HG02759 (cell line): ENCODE data around the gene SLC4A7.
"Not testable (repeated sequence)": the region's sequence is repeated elsewhere in the genome, so short reads cannot be mapped to it uniquely, and the experiment has no call there.

Source experiments
- ATAC-seq: cut with Tn5 transposase; IDR thresholded peaks from one replicate; pipeline ENCODE4 v1.9.1; 2021; ENCODE audit warnings: mild to moderate bottlenecking, moderate library complexity; ENCODE audit not compliant: unreplicated experiment

The SLC4A7 gene

DNA sequence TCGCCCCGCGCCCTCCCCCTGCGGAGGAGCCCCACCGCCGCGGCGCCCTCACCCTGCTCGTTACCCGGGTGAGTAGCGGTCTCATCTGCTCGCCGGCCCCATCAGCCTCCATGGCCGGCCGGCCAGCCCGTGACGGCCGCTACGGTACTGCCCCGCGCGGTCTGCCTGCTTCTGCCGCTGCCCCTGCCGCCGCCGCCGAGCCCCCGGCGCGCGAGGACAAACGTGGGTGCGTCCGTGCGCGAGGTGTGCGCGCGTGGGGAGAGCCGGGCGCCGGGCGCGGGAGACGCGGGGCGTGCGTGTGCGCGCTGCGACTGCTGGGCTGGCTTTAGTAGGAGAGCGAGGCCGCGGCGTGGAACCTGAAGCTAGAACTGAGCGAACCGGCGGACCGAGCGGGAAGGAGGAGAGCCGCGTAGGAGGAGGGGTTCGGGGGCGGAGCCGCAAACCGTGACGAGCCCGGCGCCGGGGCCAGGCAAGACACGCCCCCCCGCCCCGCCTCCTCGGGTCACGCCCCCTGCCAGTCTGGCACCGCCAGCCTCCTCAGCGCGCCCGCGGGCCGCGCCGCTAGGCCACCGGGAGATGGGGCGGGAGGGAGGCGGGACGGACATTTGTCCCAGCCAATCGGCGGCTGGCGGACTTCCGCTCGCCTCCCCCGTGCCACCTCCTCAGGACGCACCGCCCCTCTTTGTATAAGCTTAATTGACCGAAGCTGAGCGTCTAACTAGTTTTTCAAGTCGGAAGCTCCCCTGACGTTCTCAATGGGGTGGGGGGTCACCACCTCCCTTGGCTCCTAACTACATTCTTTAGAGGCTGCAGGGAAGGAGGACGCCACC is at the start of gene SLC4A7:
Gene SLC4A7 (minus strand): TSS at position 370 of the 830 bp plus-strand sequence. CDS start 258 bp downstream, at position 112.
- peak; percentile 94 for ATAC-seq

DNA sequence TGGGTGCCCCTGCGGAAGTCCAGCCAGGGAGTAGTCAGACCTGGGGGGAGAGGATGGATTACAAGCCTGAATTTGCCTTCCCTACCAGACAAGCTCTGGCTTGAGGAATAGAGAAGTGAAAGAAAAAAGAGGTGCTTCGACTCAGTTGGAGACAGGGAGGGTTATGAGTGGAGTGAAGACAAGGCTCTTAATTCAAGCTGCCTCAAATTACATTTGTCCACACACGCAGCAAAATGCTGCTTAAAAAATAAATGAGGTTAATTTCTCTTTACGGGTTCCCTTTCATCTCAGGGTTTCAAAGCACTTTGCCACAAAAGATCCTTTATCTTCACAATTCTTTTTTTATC is 49.0 kb upstream of the SLC4A7 start:
- ATAC-seq: no peak

DNA sequence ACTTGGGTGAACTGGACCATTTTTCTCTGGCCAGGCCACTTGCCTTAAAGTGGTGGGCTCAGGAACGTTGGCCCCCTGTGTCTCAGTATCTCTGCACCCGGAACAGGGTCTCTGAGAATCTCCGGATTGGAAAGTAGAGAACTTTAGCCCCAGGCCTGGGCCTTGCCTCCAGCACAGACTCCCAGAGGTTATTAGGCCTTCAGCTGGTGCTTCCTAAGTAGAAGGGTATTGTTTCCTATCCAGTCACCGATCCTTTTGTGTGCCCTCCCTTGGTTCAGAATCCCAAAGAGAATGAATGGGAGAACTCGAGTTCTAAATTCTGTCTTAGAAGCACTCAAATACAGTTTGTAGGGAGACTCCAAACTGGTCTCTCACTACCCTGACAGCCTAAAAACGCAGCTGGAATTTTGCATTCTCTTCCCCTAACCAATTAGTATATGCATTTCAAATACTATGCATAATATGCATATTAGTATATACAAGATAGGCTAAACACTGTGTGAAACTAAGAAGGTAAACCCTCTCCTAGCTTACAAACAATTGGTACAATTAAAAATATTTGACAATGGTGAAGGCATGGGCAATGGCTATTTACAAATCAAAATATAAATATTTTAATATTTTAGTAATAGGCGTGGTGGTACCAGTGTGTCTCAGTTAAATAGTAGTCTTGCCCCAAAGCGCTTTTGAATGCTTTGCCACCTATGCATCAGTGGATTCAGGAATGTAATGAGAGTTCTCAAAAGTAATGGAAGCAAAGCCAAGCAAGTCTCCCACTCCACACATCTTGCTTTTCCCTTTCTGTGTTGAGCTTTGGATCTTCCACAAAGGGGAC is 48.5 kb upstream of the SLC4A7 start:
- no peak for ATAC-seq

DNA sequence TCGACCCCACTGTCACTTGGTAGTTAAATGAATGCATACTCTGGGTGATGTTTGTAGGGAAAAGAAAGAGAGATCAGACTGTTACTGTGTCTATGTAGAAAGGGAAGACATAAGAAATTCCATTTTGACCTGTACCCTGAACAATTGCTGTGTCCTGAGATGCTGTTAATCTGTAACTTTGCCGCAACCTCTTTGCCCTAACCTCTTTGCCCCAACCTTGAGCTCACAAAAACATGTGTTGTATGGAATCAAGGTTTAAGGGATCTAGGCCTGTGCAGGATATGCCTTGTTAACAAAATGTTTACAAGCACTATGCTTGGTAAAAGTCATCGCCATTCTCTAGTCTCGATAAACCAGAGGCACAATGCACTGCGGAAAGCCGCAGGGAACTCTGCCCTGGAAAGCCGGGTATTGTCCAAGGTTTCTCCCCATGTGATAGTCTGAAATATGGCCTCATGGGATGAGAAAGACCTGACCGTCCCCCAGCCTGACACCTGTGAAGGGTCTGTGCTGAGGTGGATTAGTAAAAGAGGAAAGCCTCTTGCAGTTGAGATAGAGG is 47.1 kb upstream of the SLC4A7 start:
- not testable (repeated sequence) for ATAC-seq

DNA sequence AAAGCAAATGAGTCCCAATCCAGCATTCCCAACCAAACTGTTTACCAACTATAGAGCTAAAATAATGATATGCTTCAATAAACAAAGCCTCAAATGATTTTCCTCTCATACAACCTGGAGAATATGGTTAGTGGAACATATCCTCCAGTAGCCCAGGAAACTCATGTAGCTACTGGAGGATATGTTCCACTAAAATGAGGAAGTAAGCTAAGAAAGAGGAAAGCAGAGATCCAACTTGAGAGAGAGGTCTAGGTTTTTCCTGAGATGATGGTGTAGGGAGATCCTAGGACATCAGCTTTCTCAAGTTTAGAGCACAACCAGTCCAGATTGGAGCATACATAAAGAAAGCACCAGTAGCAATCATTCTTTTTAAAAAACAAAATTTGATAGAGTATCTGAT is 44.6 kb upstream of the SLC4A7 start:
- no peak for ATAC-seq

DNA sequence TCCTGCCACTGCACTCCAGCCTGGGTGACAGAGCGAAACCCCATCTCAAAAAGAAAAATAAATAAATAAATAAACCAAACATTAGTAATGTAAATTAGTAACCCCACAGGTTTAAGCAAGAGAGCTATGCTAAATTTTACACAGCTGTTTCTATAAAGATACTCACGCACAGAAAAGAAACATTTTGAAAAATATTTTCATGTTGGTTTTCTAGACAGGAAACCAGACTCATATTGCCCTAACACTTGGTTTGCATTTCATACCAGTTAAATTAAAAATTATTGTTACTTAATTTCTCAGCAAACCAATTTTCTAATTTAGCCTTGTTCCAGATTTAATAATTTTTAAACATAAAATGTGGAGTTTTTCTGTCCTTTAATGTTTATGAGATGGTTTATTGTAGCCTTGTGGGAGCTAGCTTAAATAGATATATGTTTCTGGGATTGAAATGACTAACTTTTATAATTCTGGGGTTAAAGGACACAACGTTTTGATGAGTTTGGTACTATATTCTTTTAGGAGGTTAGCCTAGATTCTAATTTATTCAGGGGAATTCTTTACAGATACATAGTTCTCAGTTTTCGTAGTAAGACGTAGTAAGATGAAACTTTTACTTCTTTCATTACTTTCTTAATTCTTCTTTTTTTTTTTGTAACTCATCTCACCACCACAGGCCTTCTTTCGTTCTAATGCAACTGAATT is 42.6 kb upstream of the SLC4A7 start:
- no peak for ATAC-seq

DNA sequence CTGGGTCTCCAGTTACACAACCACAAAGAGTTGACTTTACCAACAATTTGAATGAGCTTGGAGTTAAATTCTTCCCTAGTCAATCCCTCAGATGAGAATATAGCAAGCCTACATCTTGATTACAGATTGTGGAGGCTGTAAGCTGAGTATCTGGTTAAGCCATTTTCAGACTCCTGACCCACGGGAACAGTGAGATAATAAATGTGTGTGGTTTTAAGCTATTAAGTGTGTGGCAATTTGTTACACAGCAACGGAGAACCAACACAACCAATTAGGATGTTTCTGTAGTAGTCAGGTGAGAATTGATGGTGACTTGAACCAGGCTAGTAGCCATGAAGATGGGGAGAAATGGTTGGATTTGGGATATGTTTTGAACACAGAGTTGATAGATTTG is 37.7 kb upstream of the SLC4A7 start:
- ATAC-seq: no peak

DNA sequence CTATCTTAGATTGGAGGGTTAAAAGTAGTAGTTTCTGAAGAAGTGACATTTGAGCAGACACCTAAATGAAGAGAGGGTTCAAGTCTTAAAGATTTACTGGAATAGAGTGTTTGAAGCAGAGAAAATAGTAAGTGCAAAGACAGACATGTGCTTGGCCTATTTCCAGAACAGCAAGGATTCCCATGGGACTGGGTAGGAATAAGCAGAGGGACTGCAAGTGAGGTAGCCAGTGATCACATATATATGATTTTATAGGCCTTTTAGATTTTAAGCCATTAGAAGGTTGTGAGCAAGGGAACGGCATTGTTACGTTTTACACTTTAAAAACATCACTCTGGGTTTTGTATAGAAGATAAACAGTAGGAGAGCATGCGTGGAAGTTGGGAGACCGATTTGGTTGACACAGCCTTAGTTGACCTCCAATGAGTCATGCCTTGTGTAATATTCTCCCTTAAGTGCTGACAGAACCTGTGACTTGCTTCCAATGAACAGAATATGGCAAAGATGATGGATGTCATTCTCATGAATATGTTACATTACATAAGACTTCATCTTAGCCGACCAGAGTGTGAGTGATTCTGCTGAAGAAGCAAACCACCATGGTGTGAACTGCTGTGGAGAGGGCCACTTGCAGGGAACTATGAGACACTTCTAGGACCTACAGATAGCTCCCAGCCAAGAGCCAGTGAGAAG is 37.1 kb upstream of the SLC4A7 start:
- ATAC-seq: no peak

DNA sequence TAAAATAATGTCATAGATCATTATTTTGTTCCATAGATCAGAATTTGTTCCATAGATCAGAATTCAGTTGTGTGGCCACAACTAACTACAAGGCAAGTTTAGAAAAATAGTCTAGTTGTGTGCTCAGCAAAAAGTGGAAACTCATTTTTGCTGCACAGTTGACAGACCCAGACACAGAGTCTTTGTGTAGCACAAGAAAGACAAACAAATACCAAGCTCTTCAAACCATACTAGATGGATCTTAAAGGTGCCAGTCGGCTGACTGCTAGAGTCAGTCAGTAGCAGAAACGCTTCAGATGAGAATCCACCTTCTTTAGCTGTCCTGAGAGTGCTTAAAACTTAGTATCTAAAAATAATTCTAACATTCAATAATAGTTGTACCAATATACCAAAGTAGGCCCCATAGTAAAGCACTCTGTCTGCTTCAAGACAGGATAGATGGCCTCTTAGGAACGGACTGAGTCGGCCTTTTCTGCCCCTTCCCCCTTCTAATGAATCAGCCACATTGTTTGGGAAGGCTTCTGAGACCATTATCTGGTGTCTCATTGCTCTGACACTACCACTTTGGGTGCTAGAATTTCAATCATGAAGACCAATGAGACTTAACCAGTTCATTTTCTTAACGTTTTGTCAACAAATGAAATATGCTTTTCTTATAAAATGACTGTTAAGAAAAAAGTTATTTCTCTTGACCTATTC is 27.7 kb upstream of the SLC4A7 start:
- ATAC-seq: no peak

DNA sequence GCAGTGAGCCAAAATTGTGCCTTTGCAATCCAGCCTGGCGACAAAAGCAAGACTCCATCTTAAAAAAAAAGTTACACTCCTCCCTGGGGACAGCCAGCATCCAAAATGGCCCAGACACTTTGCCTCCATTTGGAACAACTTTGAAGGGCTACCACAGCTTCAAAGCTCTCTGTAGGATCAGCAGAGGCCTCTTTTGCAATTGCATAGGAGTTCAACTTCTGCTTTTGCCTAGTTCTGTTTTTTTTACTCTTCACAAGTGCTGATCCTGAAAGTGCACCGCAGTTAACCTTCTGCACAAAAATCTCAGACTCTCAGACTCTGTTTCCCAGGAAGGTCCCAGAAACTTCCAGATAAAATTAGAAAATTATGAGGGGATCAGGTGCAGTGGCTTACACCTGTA is 25.2 kb upstream of the SLC4A7 start:
- no peak for ATAC-seq

DNA sequence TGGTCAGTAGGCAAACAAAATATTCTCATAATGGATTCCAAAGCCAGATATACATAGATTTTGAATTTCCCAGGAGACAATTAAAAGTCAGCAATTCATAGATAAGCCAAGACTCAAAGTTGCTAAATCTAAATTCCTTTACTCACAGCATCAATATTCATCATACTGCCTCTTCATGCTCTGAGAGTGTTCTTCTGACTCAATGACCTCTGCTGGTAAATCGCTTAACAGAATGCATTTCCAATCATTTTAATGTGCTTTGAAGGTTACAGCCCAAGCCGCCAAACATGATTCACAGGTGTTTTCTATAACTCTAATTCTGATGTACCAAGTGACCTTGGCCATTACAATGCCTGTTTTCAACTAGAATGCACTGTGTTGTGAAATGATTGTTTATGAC is 24.2 kb upstream of the SLC4A7 start:
- ATAC-seq: no peak

DNA sequence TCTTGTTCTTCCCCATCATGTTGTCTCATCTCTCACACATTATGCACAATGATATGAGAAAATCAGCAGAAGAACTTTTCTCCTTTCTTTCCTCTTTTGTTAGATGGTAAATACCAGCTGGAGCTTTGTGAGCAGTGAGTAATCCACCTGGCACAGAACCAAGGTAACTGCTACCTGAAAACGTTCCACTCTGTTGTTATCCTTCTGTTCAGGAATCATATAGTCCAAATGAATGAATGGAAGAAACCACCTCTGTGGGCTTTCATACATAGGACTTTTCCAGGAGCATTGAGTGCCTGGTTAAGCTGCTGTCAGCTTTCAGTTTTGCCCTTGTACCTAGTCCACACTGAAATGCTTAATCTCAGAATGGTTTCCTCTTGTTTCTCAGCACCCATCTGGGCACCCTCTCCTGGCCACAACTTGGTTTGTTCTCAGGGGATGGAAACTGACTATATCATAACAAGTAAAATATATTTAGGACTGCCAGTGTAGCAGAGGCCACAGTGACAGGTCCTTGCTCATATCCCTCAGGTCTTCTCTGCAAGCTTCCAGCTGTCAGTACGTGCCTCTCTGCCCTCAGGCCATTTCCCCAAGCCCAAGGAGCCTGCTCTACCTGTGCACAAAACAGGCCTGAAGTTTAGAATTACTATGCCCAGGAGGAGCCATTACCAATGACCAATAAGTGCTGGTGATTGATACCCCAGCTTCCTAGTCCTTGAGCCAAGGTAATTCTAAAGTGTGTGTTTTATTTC is 23.5 kb upstream of the SLC4A7 start:
- no peak for ATAC-seq

DNA sequence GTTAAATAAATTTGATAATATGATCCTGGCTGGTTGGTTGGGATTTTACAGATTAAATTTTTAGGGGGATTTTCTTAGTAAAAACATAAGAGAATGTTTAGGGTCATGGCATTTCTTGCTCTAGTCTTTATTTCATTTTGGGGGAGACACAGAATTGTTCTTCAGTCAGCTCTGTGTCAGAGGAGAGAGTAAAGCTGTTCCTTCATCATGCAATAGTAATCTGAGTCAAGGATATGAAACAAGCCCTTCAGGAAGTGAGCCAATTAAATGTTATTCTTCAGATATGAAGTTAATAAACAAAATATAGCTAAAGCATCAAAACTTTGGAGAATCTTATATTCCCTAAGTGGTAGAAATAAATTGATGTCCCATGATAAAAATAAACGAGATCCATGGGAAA is 22.9 kb upstream of the SLC4A7 start:
- no peak for ATAC-seq

DNA sequence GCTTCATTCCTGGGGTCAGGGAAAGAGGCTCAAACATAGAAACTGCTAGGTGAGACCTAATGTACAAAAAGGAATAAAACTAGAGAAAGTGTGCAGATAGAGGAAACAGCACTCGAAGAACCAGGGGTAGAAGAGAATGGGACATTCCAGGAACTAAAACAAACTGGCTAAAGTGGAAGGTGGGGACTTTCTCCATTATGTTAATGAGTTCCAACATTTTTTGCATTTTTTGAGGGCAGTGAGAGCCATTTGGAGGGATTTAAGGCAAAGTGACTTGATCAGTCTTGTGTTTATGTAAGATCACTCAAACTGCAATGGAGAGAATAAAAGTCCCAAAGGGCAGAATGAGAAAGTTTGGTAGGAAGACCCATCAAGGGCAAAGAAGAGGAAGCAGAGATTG is 20.6 kb upstream of the SLC4A7 start:
- ATAC-seq: no peak

DNA sequence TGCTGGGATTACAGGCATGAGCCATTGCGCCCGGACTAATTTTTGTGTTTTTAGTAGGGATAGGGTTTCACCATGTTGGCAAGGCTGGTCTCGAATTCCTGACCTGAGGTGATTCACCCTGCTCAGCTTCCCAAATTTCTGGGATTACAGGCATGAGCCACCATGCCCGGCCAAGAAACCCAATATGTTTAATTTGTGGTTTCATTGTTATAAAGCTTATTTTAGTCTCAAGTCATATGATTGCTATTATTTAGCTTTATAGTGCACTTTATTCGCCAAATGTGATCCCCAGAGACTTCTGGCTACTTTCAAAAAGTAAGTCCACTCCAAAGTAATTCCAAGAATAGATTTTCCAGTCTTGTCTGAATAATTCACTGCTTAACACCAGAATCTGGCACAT is 19.3 kb upstream of the SLC4A7 start:
- no peak for ATAC-seq

DNA sequence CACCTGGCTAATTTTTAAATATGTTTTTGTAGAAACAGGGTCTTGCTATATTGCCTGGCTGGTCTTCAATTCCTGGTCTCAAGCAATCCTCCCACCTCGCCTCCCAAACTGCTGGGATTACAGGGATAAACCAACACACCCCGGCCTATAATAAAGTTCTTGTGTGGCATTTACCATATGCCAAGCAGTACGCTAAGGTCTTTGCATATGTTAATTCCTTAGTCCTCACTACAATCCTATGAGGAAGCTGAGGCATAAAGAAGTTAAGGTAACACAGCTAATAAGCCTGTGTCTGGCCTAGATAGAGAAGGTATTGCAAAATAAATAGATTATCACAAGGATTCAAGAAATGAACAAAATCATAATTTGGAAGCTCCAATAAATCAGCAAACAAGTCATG is 17.6 kb upstream of the SLC4A7 start:
- no peak for ATAC-seq

DNA sequence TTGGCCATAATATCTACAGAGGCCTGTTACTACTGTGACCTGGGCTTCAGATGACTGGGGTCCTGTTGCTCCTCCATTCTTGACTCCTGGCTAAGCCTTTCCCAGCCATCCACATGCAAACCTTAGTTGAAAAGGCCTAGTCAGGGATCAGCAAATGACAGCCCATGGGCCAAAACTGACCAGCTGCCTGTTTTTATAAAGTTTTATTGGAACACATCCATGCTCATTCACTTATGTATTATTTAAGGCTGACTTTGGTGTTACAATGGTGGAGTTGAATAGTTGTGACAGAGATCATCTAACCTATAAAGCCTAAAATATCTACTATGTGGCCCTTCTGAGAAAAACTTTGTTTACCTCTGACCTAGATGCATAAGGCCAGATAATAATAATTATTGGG is 16.8 kb upstream of the SLC4A7 start:
- no peak for ATAC-seq

DNA sequence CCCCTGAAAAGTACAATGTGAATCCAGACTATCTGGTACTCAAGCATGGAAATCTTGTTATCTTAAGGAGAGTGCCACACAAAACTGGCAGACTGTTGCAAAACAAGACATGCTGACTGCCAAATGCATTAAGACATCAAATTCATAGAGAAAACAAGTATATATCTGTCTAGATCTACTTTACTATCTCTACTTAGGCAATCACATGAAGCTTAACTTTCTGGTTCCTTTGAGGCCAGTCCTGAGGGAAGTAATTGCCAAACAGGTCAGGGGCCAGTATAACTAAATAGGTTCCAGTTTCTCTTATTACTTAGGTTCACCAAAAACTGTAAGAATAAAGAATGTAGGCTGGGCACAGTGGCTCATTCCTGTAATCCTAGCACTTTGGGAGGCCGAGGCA is 15.9 kb upstream of the SLC4A7 start:
- ATAC-seq: no peak

DNA sequence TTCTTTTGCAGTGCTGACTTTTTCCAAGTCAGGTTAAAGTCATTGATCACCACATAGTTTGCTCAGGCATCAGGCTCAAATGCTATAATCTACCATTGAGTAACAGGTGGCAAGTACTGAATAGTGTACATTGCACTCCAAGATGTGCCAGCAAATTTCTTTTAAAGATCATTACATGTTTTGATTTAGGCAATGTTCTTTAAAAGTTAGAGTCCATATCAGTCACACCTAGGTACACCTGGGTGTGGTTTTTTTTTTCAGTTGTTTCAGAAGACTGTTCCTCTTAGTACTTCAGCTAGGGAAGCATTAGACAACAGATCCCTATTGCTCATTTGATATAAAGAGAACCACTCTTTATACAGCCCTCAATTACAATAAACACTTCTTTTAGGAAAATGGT is 10.6 kb upstream of the SLC4A7 start:
- no peak for ATAC-seq
